Vagina (tissue), 2 donors: ENCODE results near the gene NETO1.

Experiments
- POLR2AphosphoS5 ChIP-seq, 2 donors: sonication (generic); formaldehyde crosslinking; IDR thresholded peaks; one replicate each; pipeline ENCODE4 v1.9.0; 2017; ENCODE audit warnings: antibody characterized with exemption in 2 of 2, mild to moderate bottlenecking in 2 of 2, low read depth in 1 of 2; ENCODE audit not compliant: insufficient read depth in 1 of 2
- TF ChIP-seq, protein P1 (sequence below), 3 experiments: fragments of 450-650 bp in 2 of 3; fragments of 200-600 bp in 1 of 3; sonication (generic) in 1 of 3; IDR thresholded peaks; one replicate each; pipeline ENCODE4 v1.5.1; 2017 to 2019; ENCODE audit warnings: antibody characterized with exemption in 3 of 3, mild to moderate bottlenecking in 2 of 3, moderate library complexity in 2 of 3

GRCh38 chr18:72700961-72701710, 166.7 kb downstream of the NETO1 start:
- TF ChIP-seq, protein P1, sequence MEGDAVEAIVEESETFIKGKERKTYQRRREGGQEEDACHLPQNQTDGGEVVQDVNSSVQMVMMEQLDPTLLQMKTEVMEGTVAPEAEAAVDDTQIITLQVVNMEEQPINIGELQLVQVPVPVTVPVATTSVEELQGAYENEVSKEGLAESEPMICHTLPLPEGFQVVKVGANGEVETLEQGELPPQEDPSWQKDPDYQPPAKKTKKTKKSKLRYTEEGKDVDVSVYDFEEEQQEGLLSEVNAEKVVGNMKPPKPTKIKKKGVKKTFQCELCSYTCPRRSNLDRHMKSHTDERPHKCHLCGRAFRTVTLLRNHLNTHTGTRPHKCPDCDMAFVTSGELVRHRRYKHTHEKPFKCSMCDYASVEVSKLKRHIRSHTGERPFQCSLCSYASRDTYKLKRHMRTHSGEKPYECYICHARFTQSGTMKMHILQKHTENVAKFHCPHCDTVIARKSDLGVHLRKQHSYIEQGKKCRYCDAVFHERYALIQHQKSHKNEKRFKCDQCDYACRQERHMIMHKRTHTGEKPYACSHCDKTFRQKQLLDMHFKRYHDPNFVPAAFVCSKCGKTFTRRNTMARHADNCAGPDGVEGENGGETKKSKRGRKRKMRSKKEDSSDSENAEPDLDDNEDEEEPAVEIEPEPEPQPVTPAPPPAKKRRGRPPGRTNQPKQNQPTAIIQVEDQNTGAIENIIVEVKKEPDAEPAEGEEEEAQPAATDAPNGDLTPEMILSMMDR (IDR thresholded peaks at IDR 0.05), result no peak
- no peak for TF ChIP-seq POLR2AphosphoS5 (IDR thresholded peaks at IDR 0.05; ENCODE audit: insufficient read depth in 1 of 2, low read depth in 1 of 2)
